IMR-90 (cell line): ENCODE measurements around the gene GINS3. TPM values are rescaled to one million over a fixed set of nuclear protein-coding genes. Genes with fewer than 3 reads are reported as not detected.

Experiments used
- ATAC-seq: fragments of 200-7000 bp; cut with Tn5 transposase; 2 replicates; pipeline ENCODE4 v1.9.1; 2020; ENCODE audit warnings: low read depth, mild to moderate bottlenecking, moderate library complexity
- BruUV-seq: library from RNA; stranded (reverse); fragments of 400-500 nt; replicated peaks from 2 replicates; lab custom pipeline; 2021; lab: Mats Ljungman, UMichigan
- CTCF ChIA-PET: fragments of 300-600 bp; formaldehyde crosslinking; extraction: SDS; loops from one replicate; lab custom pipeline; 2021; ENCODE audit warnings: antibody characterized with exemption; lab: Yijun Ruan, JAX
- POLR2A ChIA-PET: fragments of 300-600 bp; sonication (Branson Sonifier 250); formaldehyde crosslinking; loops from one replicate; lab custom pipeline; 2022; ENCODE audit warnings: antibody characterized with exemption; ENCODE audit not compliant: unreplicated experiment; lab: Charles Lee
- DNase-seq: peaks from one replicate; pipeline ENCODE4 v3.0.0; 2013
- H2AFZ ChIP-seq: replicated peaks from 2 replicates; pipeline ENCODE3; 2013; ENCODE audit warnings: low read length, mild to moderate bottlenecking; ENCODE audit not compliant: poor library complexity
- H2AK5ac ChIP-seq: 2 replicates; pipeline ENCODE4 v1.6.1; 2013; ENCODE audit warnings: low read depth, low read length, inconsistent platforms
- H2AK9ac ChIP-seq: replicated peaks from 2 replicates; pipeline ENCODE3; 2013; ENCODE audit warnings: mild to moderate bottlenecking, low read depth, low read length, moderate library complexity; ENCODE audit not compliant: poor library complexity
- H2BK120ac ChIP-seq: 2 replicates; pipeline ENCODE4 v1.6.1; 2013; ENCODE audit warnings: low read depth, low read length, inconsistent platforms
- H2BK15ac ChIP-seq: 3 replicates; pipeline ENCODE4 v1.6.1; 2013; ENCODE audit warnings: low read depth, low read length, inconsistent platforms
- H2BK20ac ChIP-seq: 2 replicates; pipeline ENCODE4 v1.6.1; 2013; ENCODE audit warnings: low read depth, mild to moderate bottlenecking, inconsistent platforms, low read length, moderate library complexity
- H2BK5ac ChIP-seq: 2 replicates; pipeline ENCODE4 v1.6.1; 2013; ENCODE audit warnings: mild to moderate bottlenecking, low read depth, low read length, inconsistent platforms; ENCODE audit not compliant: poor library complexity, severe bottlenecking
- H3K14ac ChIP-seq: replicated peaks from 2 replicates; pipeline ENCODE4 v1.6.1; 2013; ENCODE audit warnings: low read depth, low read length, inconsistent platforms
- H3K18ac ChIP-seq: 2 replicates; pipeline ENCODE4 v1.6.1; 2013; ENCODE audit warnings: low read depth, low read length, control low read depth
- H3K23ac ChIP-seq: 2 replicates; pipeline ENCODE4 v1.6.1; 2013; ENCODE audit warnings: low read depth, low read length, inconsistent platforms
- H3K27ac ChIP-seq: 2 replicates; pipeline ENCODE4 v1.5.1; 2013; ENCODE audit warnings: mild to moderate bottlenecking, control low read depth, low read length; ENCODE audit not compliant: insufficient read depth
- H3K27me3 ChIP-seq: 2 replicates; pipeline ENCODE4 v1.6.1; 2013; ENCODE audit warnings: low read length; ENCODE audit not compliant: control insufficient read depth, insufficient read depth
- H3K36me3 ChIP-seq: 2 replicates; pipeline ENCODE4 v1.6.1; 2013; ENCODE audit warnings: low read length, mixed read lengths; ENCODE audit not compliant: control insufficient read depth, insufficient read depth
- H3K4ac ChIP-seq: 2 replicates; pipeline ENCODE4 v1.6.1; 2013; ENCODE audit warnings: low read depth, low read length, inconsistent platforms
- H3K4me1 ChIP-seq: 2 replicates; pipeline ENCODE4 v1.6.1; 2013; ENCODE audit warnings: low read length, mixed read lengths; ENCODE audit not compliant: control insufficient read depth, insufficient read depth
- H3K4me2 ChIP-seq: 2 replicates; pipeline ENCODE4 v1.6.1; 2013; ENCODE audit warnings: low read depth, mild to moderate bottlenecking, control low read depth, low read length, moderate library complexity
- H3K4me3 ChIP-seq: 2 replicates; pipeline ENCODE4 v1.5.1; 2013; ENCODE audit warnings: low read depth, mild to moderate bottlenecking, control low read depth, low read length, moderate library complexity; ENCODE audit not compliant: insufficient read depth
- H3K56ac ChIP-seq: 2 replicates; pipeline ENCODE4 v1.6.1; 2013; ENCODE audit warnings: low read length, inconsistent platforms; ENCODE audit not compliant: insufficient read depth; ENCODE audit errors: extremely low read depth
- H3K79me1 ChIP-seq, 2 experiments: 2 replicates each; pipeline ENCODE4 v1.6.1; 2013; ENCODE audit warnings: low read length in 2 of 2, inconsistent platforms in 1 of 2, low read depth in 1 of 2
- H3K9ac ChIP-seq: 2 replicates; pipeline ENCODE4 v1.6.1; 2013; ENCODE audit warnings: low read depth, low read length, control low read depth
- H3K9me1 ChIP-seq: 2 replicates; pipeline ENCODE4 v1.6.1; 2013; ENCODE audit warnings: low read length, inconsistent platforms; ENCODE audit not compliant: insufficient read depth
- H3K9me3 ChIP-seq: 2 replicates; pipeline ENCODE4 v1.6.1; 2013; ENCODE audit warnings: low read length; ENCODE audit not compliant: control insufficient read depth, insufficient read depth
- H4K20me1 ChIP-seq: 2 replicates; pipeline ENCODE4 v1.6.1; 2013; ENCODE audit warnings: low read length, inconsistent platforms; ENCODE audit not compliant: insufficient read depth
- H4K5ac ChIP-seq: 2 replicates; pipeline ENCODE4 v1.6.1; 2013; ENCODE audit warnings: mild to moderate bottlenecking, low read depth, low read length, control low read depth
- H4K8ac ChIP-seq, 2 experiments: 2 replicates each; pipeline ENCODE4 v1.6.1; 2013; ENCODE audit warnings: low read depth in 2 of 2, low read length in 2 of 2, control low read depth in 1 of 2, inconsistent platforms in 1 of 2
- H4K91ac ChIP-seq: 2 replicates; pipeline ENCODE4 v1.6.1; 2013; ENCODE audit warnings: low read depth, low read length, inconsistent platforms; ENCODE audit not compliant: insufficient read depth
- BHLHE40 ChIP-seq: fragments of 150-350 bp; IDR thresholded peaks from 2 replicates; pipeline ENCODE4 v1.6.1; 2016; ENCODE audit warnings: mild to moderate bottlenecking, low read depth, low read length
- CEBPB ChIP-seq: IDR thresholded peaks from 2 replicates; pipeline ENCODE4 v1.6.1; 2012; ENCODE audit warnings: low read depth, low read length, improper control_type of control experiment
- CHD1 ChIP-seq: IDR thresholded peaks from 2 replicates; pipeline ENCODE4 v1.6.1; 2012; ENCODE audit warnings: low read depth, low read length, improper control_type of control experiment
- ELK1 ChIP-seq: fragments of 150-350 bp; IDR thresholded peaks from 2 replicates; pipeline ENCODE4 v1.6.1; 2016; ENCODE audit warnings: low read depth, mild to moderate bottlenecking, low read length, moderate library complexity, borderline replicate concordance
- FOS ChIP-seq: fragments of 150-350 bp; IDR thresholded peaks from 2 replicates; pipeline ENCODE4 v1.6.1; 2016; ENCODE audit warnings: low read depth, low read length
- MAFK ChIP-seq: IDR thresholded peaks from 2 replicates; pipeline ENCODE4 v1.6.1; 2012; ENCODE audit warnings: low read depth, low read length, improper control_type of control experiment
- MAZ ChIP-seq: IDR thresholded peaks from 2 replicates; pipeline ENCODE4 v1.6.1; 2012; ENCODE audit warnings: low read depth, mild to moderate bottlenecking, low read length, improper control_type of control experiment, moderate library complexity, borderline replicate concordance
- MXI1 ChIP-seq: IDR thresholded peaks from 2 replicates; pipeline ENCODE4 v1.6.1; 2012; ENCODE audit warnings: low read depth, mild to moderate bottlenecking, low read length, moderate library complexity, borderline replicate concordance
- NFE2L2 ChIP-seq: fragments of 150-350 bp; IDR thresholded peaks from 2 replicates; pipeline ENCODE4 v1.6.1; 2016; ENCODE audit warnings: low read depth, mild to moderate bottlenecking, low read length
- POLR2A ChIP-seq: IDR thresholded peaks from 2 replicates; pipeline ENCODE4 v1.6.1; 2012; ENCODE audit warnings: mild to moderate bottlenecking, low read depth, low read length
- RAD21 ChIP-seq: IDR thresholded peaks from 2 replicates; pipeline ENCODE4 v1.6.1; 2012; ENCODE audit warnings: low read length, improper control_type of control experiment
- RCOR1 ChIP-seq: IDR thresholded peaks from 2 replicates; pipeline ENCODE4 v1.6.1; 2012; ENCODE audit warnings: mild to moderate bottlenecking, low read length, improper control_type of control experiment; ENCODE audit not compliant: insufficient replicate concordance
- RFX5 ChIP-seq: IDR thresholded peaks from 2 replicates; pipeline ENCODE4 v1.8.0; 2012; ENCODE audit warnings: low read depth, mild to moderate bottlenecking, low read length, moderate library complexity
- SMC3 ChIP-seq: fragments of 150-350 bp; IDR thresholded peaks from 2 replicates; pipeline ENCODE4 v1.6.1; 2016; ENCODE audit warnings: low read depth, mild to moderate bottlenecking, antibody characterized with exemption, low read length, moderate library complexity
- USF2 ChIP-seq: fragments of 150-350 bp; IDR thresholded peaks from 2 replicates; pipeline ENCODE4 v1.6.1; 2017; ENCODE audit warnings: mild to moderate bottlenecking, antibody characterized with exemption, low read length, low read depth
- WGBS, 2 experiments: methylation state at CpG; one replicate each; pipeline versions ENCODE4 v1.1.5 to v1.1.7; 2013; ENCODE audit warnings: missing lambda C conversion rate in 2 of 2; ENCODE audit not compliant: insufficient read length in 1 of 2; ENCODE audit errors: extremely low coverage in 2 of 2; 5-methylcytosine and 5-hydroxymethylcytosine counted together
- dilution Hi-C: fragments of 300-500 bp; cut with HindIII; formaldehyde crosslinking; loops from one replicate; pipeline ENCODE4 v1.14.3; 2018; ENCODE audit warnings: low sequenced_read_pairs; ENCODE audit not compliant: unreplicated experiment
- in situ Hi-C: fragments of 300-500 bp; cut with MboI; formaldehyde crosslinking; loops from 3 replicates; pipeline ENCODE4 v1.14.3; 2019; ENCODE audit warnings: low sequenced_read_pairs, inconsistent platforms, mixed read lengths
- intact Hi-C: fragments of 100-400 bp; cut with micrococcal nuclease; formaldehyde crosslinking; loops from 2 replicates; pipeline ENCODE4 v1.10.0; 2022
- polyA plus RNA-seq, 3 experiments: library from polyadenylated mRNA; depleted of rRNA; stranded (reverse); fragments of >200 nt; gene quantifications; 2 replicates each; pipeline ENCODE4 v1.2.3, GENCODE V29; 2012; ENCODE audit warnings: low replicate concordance in 1 of 3
- total RNA-seq: library from RNA; depleted of rRNA; stranded (reverse); fragments of >200 nt; gene quantifications from 2 replicates; pipeline ENCODE4 v1.2.3, GENCODE V29; 2012
- TF ChIP-seq, protein P1 (sequence below): conservative IDR thresholded peaks from 2 replicates; pipeline ENCODE4 v1.5.1; 2012; ENCODE audit warnings: mild to moderate bottlenecking, low read depth, low read length, improper control_type of control experiment

Gene GINS3
- total and polyA plus RNA-seq, 2 of the 4 experiments (the other 2 are of a cell fraction), result 5.2 to 5.4 TPM

- Histone ChIP-seq H3K4ac (no peak overlapping the region), H3K18ac (no peak overlapping the region), H2AK9ac (no peak overlapping the region), H4K5ac (no peak overlapping the region), H3K9ac (no peak overlapping the region), H2AK5ac (no peak overlapping the region), H3K4me2 (no peak overlapping the region), H4K91ac (no peak overlapping the region), H3K4me1 (no peaks in the 10 kb centered on the region), H3K27ac (no peak overlapping the region), H4K8ac (no peak overlapping the region), H3K56ac (no peak overlapping the region), H2BK5ac (no peak overlapping the region), H2BK15ac (no peak overlapping the region), H3K27me3 (peaks cover 23% of the 10 kb centered on the region), H3K23ac (no peak overlapping the region), H3K9me1 (no peaks in the 10 kb centered on the region), H3K79me1 (no peaks in the 10 kb centered on the region), H3K4me3 (no peak overlapping the region), H2AFZ (no peak overlapping the region), H3K14ac (no peak overlapping the region), H3K36me3 (no peaks in the 10 kb centered on the region), H3K9me3 (no peaks in the 10 kb centered on the region), H2BK20ac (no peak overlapping the region), H4K20me1 (no peaks in the 10 kb centered on the region), H2BK120ac (no peak overlapping the region)
- dilution Hi-C loops (no loop called here), in situ Hi-C loops (no loop called here), intact Hi-C loops (no loop called here)
- WGBS, 2 experiments, result no CpG with 5 or more reads among the region's 1 CpG
- POLR2A ChIA-PET, result no interaction called here
- CTCF ChIA-PET, result no interaction called here
- TF ChIP-seq SMC3, result no peak
- no peak for TF ChIP-seq USF2
- TF ChIP-seq RCOR1, result no peak
- no peak for TF ChIP-seq CEBPB
- no peak for TF ChIP-seq MAFK
- no peak for TF ChIP-seq MAZ
- TF ChIP-seq POLR2A, result no peak
- TF ChIP-seq FOS, result no peak
- no peak for TF ChIP-seq CHD1
- TF ChIP-seq RFX5, result no peak
- TF ChIP-seq MXI1, result no peak
- TF ChIP-seq, protein P1, sequence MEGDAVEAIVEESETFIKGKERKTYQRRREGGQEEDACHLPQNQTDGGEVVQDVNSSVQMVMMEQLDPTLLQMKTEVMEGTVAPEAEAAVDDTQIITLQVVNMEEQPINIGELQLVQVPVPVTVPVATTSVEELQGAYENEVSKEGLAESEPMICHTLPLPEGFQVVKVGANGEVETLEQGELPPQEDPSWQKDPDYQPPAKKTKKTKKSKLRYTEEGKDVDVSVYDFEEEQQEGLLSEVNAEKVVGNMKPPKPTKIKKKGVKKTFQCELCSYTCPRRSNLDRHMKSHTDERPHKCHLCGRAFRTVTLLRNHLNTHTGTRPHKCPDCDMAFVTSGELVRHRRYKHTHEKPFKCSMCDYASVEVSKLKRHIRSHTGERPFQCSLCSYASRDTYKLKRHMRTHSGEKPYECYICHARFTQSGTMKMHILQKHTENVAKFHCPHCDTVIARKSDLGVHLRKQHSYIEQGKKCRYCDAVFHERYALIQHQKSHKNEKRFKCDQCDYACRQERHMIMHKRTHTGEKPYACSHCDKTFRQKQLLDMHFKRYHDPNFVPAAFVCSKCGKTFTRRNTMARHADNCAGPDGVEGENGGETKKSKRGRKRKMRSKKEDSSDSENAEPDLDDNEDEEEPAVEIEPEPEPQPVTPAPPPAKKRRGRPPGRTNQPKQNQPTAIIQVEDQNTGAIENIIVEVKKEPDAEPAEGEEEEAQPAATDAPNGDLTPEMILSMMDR, result no peak
- TF ChIP-seq BHLHE40, result no peak
- no peak for TF ChIP-seq ELK1
- TF ChIP-seq RAD21, result no peak
- no peak for TF ChIP-seq NFE2L2
- BruUV-seq, result no TSS peak
- no peak for DNase-seq
- no peak; the same call in 1 of the 2 replicates for ATAC-seq
Observed at GRCh38 chr16:58451945-58452401, 59.7 kb downstream of the GINS3 start.
